LNCaP clone FGC (cell line): ENCODE results near the gene ADAM17.
"Not testable (repeated sequence)": the region's sequence is repeated elsewhere in the genome, so short reads cannot be mapped to it uniquely, and the experiment has no call there.

Experiments
- DNase-seq: peaks from one replicate; pipeline ENCODE4 v3.0.0-alpha.2; 2011; ENCODE audit warnings: low read depth
- H3K4me3 ChIP-seq: 2 replicates; pipeline ENCODE4 v1.5.1; 2011; ENCODE audit warnings: mild to moderate bottlenecking, low read depth, low read length, control low read depth
- CTCF ChIP-seq: IDR thresholded peaks from 2 replicates; pipeline ENCODE4 v1.5.1; 2012; ENCODE audit warnings: mild to moderate bottlenecking; ENCODE audit not compliant: control insufficient read depth, insufficient read depth; ENCODE audit errors: extremely low read depth

Gene ADAM17

DNA sequence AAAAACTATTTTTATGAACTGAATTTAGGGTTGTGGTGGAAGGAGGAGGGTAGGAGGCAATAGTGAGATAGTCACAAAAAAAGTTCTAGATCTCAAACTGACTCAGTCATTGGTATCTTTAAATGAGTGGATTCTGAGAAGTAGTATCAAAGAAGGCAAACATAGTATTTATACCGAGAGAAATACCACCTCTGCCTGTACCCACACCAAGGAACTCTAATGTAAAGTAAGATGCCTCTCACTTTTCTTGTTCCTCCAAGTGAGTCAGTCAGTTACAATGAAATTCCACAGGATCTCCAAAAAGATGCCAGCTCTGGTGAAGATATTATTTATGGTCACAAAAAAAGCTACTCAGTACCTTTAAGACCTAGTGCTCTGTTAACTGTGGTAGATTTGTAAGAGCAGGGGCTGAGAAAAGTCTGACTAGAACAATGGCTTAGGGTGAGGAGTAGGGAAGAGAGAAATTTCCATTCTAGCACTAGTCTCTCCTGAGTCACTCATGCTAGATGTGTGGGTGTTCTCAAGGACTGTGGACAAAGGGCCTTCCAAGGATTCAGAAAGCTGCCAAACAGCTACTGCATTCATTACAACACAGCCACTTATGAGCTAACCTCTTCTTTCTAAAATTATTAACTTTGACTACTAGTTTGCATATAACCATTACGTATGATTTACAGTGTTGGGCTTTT is 38.9 kb upstream of the ADAM17 start:
- no peak for DNase-seq
- no peak for TF ChIP-seq CTCF
- H3K4me3 ChIP-seq: no peak overlapping the region

GRCh38 chr2:9593925-9594324 is 38.3 kb upstream of the ADAM17 start:
- TF ChIP-seq CTCF: no peak
- DNase-seq: no peak
- no peak overlapping the region for H3K4me3 ChIP-seq

- TF ChIP-seq CTCF: no peak
- H3K4me3 ChIP-seq: no peak overlapping the region
- no peak for DNase-seq
Measured at GRCh38 chr2:9592699-9593098, 37.1 kb upstream of the ADAM17 start.

- no peak overlapping the region for H3K4me3 ChIP-seq
- DNase-seq: no peak
- no peak for TF ChIP-seq CTCF
Measured at GRCh38 chr2:9590641-9591040, 35.0 kb upstream of the ADAM17 start.

DNA sequence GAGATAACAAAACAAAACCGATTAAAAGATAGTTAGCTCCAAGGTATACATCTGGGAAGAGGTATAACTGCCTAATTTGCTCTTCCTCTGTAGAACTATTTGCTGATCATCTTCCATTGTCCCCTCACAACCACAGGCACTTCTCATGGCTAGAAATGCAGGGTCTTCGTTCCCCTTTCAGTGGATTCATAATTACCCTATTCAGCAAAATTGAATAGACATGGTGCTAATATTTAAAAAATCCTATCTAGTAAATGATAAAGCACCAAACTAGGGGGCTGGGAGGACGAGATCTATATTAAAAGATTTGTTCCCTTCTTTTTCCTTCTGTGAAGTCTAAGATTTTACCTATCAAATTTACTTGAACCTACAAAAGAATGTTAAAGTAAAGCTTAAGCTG is 30.8 kb upstream of the ADAM17 start:
- TF ChIP-seq CTCF: no peak
- DNase-seq: no peak

DNA sequence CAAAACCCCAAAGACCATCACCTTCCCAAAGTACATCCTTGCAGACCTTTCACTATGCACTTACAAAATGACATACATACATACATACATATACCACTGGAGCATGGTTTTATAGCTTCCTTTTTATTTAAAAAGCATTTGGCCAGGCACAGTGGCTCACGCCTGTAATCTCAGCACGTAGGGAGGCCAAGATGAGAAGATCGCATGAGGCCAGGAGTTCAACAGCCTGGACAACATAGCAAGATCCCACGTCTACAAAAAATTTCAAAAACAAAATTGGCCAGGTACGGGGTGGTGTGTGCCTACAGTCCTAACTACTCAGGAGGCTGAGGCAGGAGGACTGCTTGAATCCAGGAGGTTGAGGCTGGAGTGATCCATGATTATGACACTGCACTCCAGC is 29.9 kb upstream of the ADAM17 start:
- no peak overlapping the region for H3K4me3 ChIP-seq
- DNase-seq: no peak
- TF ChIP-seq CTCF: no peak

More for the DNA sequence above, 30.8 kb upstream of the ADAM17 start:
- H3K4me3 ChIP-seq: no peak overlapping the region

GRCh38 chr2:9584902-9585301 is 29.3 kb upstream of the ADAM17 start:
- not testable (repeated sequence) for H3K4me3 ChIP-seq, DNase-seq
